HG02798 (cell line): Measurements from ENCODE around the gene ADIPOQ.
"Not testable (repeated sequence)": the region's sequence is repeated elsewhere in the genome, so short reads cannot be mapped to it uniquely, and the experiment has no call there.

ENCODE experiments used
- ATAC-seq: cut with Tn5 transposase; IDR thresholded peaks from one replicate; pipeline ENCODE4 v1.9.1; 2021; ENCODE audit warnings: mild to moderate bottlenecking; ENCODE audit not compliant: unreplicated experiment, poor library complexity

The ADIPOQ gene

DNA sequence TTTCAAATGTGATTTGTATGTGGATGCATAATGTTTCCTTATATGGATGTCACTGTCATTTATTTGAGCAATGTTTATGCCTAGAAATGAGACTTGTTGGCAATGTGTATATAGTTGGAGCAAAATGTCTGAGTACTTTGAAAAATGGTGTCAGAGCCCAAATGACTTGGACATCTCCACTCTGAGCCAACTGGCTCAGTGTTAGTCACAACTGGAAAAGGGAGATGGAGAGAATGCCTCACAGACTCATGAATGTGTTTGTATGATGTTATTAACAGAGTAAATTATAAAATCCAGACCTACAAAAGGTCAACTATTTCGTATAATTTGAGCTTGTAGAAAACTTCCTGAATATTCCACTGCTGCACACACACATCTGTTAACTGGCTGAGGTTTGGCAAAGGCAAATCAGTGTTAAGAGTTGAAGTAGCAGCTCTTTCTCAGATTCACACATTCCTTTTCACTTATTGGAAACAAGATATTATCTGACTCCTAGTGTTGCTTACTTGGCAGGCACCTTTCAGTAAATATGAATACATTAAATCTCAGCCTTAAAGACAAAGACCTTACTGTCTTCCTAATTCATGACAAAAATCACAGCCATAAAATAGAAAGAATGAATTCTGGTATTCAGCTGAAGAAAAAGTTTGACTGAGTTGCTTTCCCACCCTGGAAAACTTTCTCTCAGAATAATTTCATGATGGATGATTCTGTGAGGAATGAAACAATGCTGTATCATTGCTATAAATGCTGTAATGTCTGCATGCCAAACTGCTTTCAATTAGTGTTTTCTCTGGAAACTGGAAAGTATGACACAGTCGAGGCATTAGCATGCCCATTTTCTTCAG is 27.0 kb downstream of the ADIPOQ start:
- ATAC-seq: no peak

- ATAC-seq: no peak
These were observed 28.1 kb downstream of the ADIPOQ start for GRCh38 chr3:186870421-186871201.

GRCh38 chr3:186871403-186871924 is 29.0 kb downstream of the ADIPOQ start:
- ATAC-seq: no peak

DNA sequence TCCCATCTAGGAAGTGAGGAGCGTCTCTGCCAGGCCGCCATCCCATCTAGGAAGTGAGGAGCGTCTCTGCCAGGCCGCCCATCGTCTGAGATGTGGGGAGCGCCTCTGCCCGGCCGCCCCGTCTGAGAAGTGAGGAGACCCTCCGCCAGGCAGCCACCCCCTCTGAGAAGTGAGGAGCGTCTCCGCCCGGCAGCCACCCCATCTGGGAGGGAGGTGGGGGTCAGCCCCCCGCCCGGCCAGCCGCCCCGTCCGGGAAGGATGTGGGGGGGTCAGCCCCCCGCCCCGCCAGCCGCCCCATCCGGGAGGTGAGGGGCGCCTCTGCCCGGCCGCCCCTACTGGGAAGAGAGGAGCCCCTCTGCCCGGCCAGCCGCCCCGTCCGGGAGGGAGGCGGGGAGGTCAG is 31.3 kb downstream of the ADIPOQ start:
- not testable (repeated sequence) for ATAC-seq

- not testable (repeated sequence) for ATAC-seq
These were observed 31.7 kb downstream of the ADIPOQ start for GRCh38 chr3:186874216-186874615.

GRCh38 chr3:186874841-186875240 is 32.3 kb downstream of the ADIPOQ start:
- ATAC-seq: not testable (repeated sequence)

DNA sequence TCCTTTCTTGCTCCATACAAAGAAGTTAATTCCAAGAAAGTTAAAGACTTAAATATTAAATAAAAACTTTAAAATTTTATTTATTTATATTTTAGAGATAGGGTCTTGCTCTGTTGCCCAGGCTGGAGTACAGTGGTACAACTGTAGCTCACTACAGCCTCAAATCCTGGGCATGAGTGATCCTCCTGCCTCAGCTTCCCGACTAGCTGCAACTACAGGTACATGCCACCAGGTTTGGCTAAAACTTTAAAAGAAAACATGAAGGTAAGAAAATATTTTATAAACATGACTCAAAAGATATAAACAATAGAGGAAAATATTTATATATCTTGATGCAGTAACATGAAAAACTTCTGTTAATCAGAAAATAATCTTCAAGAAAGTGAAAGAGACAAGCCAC is 33.2 kb downstream of the ADIPOQ start:
- ATAC-seq: no peak

- no peak for ATAC-seq
These were observed 37.3 kb downstream of the ADIPOQ start for GRCh38 chr3:186879781-186880180.

DNA sequence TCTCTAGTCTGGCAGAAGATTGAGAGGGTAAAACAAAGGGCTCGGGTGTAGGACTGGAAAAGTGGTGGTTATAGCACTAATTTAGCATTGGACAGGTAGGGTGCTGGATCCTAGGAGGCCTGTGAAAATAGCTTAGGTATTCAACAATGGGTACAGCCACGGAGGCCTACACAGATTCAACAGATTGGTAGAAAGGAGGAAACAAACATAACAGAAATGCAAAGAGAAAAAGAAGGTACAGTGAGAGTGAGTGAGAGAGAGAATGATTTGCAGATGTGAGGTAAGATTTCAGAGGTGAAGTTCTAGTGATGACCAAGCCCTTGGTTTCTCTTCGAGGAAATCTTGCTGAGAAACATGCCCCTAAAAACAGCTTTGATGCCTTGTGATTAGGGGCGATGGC is 37.9 kb downstream of the ADIPOQ start:
- ATAC-seq: no peak

GRCh38 chr3:186882150-186882524 is 39.6 kb downstream of the ADIPOQ start:
- ATAC-seq: no peak

GRCh38 chr3:186882881-186883685 is 40.6 kb downstream of the ADIPOQ start:
- no peak for ATAC-seq

GRCh38 chr3:186883686-186884058 is 41.2 kb downstream of the ADIPOQ start:
- no peak for ATAC-seq

DNA sequence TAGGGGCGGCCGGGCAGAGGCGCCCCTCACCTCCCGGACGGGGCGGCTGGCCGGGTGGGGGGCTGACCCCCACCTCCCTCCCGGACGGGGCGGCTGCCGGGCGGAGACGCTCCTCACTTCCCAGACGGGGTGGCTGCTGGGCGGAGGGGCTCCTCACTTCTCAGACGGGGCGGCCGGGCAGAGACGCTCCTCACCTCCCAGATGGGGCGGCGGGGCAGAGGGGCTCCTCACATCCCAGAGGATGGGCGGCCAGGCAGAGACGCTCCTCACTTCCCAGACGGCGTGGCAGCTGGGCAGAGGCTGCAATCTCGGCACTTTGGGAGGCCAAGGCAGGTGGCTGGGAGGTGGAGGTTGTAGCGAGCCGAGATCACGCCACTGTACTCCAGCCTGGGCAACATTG is 42.4 kb downstream of the ADIPOQ start:
- ATAC-seq: not testable (repeated sequence)

DNA sequence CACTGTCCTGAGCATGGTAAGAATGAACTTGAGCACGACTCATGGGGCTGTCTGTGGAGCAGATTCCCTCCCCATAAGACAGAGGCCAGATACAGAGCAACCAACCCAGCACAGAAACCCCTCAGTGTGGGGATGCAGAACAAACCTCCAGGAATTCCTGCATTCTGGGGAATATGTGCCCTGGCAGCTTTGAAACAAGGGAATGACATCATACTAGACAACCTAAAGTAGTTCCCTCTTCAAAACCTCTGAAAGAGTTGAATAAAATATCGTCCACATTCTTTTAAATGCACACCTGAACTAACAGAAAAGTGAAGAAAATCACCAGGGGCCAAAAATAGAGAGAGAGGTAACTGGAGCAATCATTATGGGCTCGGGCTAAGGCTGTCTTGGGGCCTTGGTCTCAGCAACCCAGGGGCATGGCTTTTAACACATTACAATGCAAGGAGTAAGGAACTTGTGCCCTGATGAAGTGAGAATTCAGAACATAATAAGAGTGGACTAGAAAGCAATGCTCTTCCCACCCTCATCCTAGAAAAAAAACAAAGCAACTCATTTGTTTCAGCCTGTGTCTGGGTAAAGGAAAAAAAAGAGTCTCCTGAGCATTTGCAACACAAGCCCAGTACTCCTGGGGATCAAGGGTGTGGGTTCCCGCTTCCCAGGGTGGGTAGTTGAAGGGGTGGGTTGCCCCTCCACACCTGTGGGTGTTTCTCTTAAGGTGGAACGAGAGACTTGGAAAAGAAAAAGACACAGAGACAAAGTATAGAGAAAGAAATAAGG is 43.9 kb downstream of the ADIPOQ start:
- ATAC-seq: no peak

GRCh38 chr3:186887507-186887938 is 45.0 kb downstream of the ADIPOQ start:
- not testable (repeated sequence) for ATAC-seq

DNA sequence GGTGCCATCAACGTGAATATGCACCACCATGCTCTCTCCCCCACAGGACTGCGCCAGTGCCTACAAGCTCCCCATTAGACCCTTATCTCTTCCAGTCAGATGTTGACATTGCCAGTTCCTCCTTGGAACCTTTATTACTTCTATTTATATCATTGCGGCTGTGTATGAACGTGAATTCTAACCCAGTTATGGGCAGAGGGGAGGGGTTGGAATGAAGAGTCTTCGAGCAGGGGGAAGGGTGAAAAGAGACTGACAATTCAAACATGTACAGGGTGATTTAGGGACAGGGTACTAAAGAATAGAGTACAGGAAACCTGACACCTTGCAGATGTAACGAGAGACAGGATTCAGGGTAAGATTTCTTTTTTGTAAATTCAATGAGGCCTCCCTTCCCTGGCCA is 46.1 kb downstream of the ADIPOQ start:
- no peak for ATAC-seq

- not testable (repeated sequence) for ATAC-seq
These were observed 47.2 kb downstream of the ADIPOQ start for GRCh38 chr3:186889698-186890097.

DNA sequence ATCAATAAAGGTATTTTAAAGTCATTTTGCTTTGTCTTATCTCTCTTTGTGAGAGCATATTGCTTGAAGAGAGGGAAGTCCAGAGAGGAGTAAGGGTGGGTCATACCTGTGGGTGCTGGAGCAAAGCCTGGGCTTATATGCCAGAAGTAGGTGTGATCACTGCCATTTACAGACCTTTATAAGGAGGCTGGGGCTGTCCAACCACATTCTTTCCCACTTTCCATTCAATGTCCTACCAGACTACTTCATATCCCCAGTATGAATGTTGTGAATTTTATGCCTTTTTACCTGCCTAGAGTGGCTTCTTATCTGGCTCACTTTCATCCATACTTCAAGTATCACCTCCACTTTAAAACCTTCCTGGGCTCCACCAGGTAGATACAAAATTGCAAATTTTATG is 48.4 kb downstream of the ADIPOQ start:
- ATAC-seq: no peak

DNA sequence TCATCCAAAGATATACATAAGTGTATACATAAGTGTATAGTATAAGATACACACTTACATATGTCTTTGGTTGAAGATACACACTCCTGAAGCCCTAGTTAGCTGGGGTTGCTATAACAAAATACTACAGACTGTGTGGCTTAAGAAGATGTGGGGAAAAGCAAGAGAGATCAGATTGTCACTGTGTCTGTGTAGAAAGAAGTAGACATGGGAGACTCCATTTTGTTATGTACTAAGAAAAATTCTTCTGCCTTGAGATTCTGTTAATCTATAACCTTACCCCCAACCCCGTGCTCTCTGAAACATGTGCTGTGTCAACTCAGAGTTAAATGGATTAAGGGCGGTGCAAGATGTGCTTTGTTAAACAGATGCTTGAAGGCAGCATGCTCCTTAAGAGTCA is 50.6 kb downstream of the ADIPOQ start:
- not testable (repeated sequence) for ATAC-seq

DNA sequence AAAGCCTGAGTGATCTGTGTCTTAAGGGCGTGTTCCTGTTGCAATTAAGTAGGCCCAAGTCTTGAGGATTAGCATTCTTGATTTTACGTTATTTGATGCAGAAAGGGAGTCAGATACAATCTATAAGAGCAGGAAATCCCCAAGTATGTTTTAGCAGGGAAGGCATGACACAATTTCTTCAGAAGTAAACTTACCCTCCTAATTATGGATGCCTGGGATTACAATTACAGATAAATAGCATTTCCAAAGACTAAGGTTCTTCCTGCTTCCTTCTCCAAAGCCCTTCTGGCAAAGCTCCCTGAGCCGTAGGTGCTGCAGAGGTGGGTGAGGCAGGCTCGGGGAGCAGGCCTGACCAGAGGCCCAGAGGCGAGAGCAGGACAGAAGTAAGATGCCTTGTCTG is 52.9 kb downstream of the ADIPOQ start:
- no peak for ATAC-seq
